ENCODE results near the gene SRF.

SRF gene

DNA sequence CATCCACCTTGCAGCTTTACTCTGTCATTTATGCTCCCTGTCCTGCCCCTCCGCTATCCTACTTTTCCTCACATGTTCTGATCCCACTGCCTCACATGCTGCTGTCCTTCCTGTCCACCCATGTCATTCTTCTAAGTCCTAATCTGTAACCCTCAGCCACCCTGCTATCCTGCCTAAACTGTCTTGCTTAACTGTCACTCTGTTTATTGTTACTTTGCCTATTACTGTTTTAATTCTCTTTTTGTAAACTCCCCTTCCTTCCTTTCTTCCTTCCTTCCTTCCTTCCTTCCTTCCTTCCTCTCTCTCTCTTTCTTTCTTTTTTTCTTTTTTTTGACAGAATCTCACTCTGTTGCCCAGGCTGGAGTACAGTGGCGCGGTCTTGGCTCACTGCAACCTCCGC is 12.4 kb downstream of the SRF start:
- DNase-seq (ENCODE audit: low read depth), result no peak

DNA sequence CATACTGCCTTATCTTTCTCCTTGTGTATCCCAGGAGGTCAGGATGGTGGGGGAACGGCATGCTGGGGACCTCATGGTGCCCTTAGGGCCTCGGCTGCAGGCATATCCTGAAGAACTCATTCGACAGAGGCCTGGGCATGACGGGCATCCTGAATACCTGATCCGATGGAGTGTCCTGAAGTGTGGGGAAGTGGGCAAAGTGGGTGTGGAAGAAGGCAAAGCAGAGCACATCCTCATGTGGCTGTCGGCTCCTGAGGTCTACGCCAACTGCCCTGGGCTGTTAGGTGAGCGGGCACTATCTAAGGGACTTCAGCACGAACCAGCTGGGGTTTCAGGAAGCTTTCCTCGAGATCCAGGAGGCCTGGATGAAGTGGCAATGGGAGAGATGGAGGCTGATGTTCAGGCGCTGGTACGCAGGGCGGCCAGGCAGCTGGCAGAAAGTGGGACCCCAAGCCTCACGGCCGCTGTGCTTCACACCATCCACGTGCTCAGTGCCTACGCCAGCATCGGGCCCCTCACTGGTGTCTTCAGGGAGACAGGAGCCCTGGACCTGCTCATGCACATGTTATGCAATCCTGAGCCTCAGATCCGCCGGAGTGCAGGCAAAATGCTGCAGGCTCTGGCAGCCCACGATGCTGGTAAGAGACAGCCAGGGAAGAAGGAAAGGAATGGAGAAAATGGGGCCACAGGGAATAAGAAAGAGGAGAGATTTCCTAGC is 13.4 kb downstream of the SRF start:
- no peak for DNase-seq (ENCODE audit: low read depth)

GRCh38 chr6:43185391-43185985 is 14.4 kb downstream of the SRF start:
- no peak for DNase-seq (ENCODE audit: low read depth)

- DNase-seq (ENCODE audit: low read depth), result no peak
Measured at GRCh38 chr6:43186019-43186418, 14.9 kb downstream of the SRF start.

GRCh38 chr6:43186706-43187105 is 15.6 kb downstream of the SRF start:
- no peak for DNase-seq (ENCODE audit: low read depth)

- no peak for DNase-seq (ENCODE audit: low read depth)
Measured at GRCh38 chr6:43187821-43188220, 16.8 kb downstream of the SRF start.

- no peak for DNase-seq (ENCODE audit: low read depth)
Measured at GRCh38 chr6:43188426-43188825, 17.4 kb downstream of the SRF start.

DNA sequence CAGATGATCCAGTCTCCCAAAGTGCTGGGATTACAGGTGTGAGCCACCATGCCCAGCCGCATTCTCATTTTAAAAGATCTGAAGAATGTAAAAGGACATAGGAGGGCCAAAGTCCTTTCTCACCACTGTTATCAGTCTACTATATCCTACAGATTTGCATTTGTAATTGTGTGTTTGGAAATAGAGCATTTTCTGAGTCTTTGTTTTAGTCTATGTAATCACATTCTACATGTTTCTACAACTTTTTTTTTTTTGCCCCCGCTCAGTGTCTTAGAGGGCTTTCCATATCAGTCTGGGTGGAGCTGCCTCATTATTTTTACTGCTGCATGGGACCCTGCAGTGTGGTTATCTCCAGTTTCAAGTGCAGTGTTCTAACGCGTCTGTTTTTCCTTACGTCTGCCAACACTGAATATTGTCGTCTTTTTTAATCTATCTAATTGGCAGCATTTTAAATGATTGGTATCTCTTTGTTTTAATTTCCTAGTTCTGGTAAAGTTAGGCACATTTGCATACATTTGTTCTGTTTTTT is 18.8 kb downstream of the SRF start:
- DNase-seq (ENCODE audit: low read depth), result no peak

DNA sequence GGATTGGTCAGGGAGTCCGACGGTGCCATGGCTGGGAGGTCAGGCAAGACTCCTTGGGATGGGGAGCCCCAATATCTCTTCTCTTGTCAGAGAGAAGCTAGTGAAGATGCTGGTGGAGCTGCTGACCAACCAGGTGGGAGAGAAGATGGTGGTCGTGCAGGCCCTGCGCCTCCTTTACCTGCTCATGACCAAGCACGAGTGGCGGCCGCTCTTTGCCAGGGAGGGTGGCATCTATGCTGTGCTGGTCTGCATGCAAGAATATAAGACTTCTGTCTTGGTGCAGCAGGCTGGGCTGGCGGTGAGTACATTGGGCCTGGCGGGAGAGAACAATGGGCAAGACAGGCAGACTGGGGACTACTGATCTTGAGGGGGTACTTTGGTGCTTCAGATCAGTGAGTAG is 21.8 kb downstream of the SRF start:
- no peak for DNase-seq (ENCODE audit: low read depth)

DNA sequence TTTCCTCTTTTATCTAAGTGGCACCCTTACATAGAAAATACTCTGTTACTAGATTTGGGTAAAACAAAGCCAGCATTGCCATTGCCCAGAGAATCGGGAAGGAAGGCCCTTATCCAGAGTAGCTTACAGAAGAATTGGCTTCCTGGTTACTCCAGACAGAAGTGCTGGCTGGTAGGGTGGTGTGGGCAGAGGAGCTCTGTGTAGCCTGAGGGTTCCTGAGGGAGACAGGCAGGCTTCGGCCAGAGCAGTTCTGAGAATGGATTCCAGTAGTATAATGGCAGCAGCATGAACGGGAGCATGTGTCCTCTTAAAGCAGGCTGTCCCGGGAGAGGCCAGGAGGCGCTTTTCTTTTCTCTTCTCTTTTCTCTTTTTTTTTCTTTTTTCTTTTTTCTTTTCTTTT is 22.9 kb downstream of the SRF start:
- no peak for DNase-seq (ENCODE audit: low read depth)

GRCh38 chr6:43196337-43196736 is 25.3 kb downstream of the SRF start:
- no peak for DNase-seq (ENCODE audit: low read depth)

DNA sequence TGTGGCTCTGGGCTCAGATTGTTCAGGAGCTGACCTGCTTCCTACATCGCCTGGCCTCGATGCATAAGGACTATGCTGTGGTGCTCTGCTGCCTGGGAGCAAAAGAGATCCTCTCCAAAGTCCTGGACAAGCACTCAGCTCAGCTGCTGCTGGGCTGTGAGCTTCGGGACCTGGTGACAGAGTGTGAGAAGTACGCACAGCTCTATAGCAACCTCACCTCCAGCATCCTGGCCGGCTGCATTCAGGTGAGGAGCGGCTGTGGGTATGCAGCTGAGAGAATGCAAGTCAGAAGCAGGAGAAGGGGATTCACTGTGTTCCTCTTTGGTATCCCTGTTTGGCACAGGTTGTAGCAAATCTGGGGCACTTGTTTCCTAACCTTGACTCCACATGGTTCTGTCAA is 28.8 kb downstream of the SRF start:
- no peak for DNase-seq (ENCODE audit: low read depth)

GRCh38 chr6:43200541-43200940 is 29.5 kb downstream of the SRF start:
- DNase-seq (ENCODE audit: low read depth), result no peak

DNA sequence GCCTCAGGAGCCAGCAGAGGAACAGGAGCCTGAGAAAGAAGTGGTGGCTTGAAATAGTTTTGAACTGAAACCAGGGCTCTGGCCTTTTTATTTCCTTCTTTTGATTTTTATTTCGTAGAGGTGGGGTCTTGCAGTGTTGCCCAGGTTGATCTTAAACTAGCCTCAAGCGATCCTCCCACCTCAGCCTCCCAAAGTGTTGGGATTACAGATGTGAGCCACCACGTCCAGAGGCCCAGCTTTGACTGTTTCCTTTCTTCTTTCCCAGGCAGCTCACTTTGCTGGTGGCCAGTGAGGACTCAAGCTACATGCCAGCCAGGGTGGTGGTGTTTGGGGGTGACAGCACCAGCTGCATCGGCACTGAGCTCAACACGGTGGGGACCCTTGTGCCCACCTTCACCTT is 31.4 kb downstream of the SRF start:
- no peak for DNase-seq (ENCODE audit: low read depth)

DNA sequence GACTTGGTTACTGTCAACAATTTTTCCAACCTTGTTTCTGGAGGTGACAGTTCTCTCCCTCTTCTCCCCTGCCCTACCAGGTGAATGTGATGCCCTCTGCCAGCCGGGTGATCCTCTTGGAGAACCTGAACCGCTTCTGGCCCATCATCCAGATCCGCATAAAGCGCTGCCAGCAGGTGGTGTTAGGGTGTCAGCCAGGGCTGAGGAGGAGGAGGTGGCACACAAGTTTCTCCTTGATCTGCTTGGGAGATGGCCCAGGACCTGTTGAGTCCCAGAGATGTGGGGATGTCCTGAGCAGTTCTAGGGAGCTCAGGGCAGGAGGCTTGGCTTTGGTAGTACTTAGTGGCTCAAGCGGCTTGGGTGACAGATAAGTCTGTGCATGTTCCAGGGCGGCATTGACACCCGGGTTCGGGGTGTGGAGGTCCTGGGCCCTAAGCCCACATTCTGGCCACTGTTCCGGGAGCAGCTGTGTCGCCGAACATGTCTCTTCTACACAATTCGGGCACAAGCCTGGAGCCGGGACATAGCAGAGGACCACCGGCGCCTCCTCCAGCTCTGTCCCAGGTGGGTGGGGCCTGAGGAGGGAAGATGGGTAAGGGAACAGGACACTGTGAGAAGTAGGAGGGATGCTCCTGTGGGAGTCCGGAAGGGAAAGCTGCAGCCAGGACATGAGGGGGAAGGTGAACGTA is 32.1 kb downstream of the SRF start:
- DNase-seq (ENCODE audit: low read depth), result no peak

GRCh38 chr6:43203718-43204095 is 32.6 kb downstream of the SRF start:
- DNase-seq (ENCODE audit: low read depth), result no peak

DNA sequence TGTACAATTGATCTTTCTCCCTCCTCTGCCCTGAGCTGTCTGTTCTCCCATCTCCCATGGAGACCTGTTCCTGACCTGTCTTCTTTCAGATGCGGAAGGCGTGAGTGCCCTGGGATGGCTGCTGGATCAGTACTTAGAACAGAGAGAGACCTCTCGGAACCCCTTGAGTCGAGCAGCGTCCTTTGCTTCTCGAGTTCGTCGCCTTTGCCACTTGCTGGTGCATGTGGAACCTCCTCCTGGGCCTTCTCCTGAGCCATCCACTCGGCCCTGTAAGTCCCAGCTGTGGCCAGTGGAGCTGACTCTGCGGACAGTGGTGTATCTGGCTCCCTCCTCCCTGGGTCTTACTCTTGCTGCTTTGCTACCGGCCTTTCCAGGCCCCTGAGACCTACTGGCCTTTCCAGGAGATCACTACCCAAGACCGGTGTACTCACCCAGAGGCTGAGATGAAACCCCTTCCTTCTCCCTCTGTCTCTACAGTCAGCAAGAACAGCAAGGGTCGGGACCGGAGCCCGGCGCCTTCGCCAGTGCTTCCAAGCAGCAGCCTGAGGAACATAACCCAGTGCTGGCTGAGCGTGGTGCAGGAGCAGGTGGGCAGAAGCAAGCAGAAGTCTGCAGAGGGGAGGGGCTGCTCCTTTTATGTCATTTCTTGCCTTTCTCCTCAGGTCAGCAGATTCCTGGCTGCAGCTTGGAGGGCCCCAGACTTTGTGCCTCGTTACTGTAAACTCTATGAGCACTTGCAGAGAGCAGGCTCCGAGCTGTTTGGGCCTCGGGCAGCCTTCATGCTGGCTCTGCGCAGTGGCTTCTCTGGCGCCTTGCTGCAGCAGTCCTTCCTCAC is 33.4 kb downstream of the SRF start:
- no peak for DNase-seq (ENCODE audit: low read depth)

- no peak for DNase-seq (ENCODE audit: low read depth)
Measured at GRCh38 chr6:43205849-43206248, 34.8 kb downstream of the SRF start.

GRCh38 chr6:43207286-43207685 is 36.2 kb downstream of the SRF start:
- DNase-seq (ENCODE audit: low read depth), result no peak

GRCh38 chr6:43211955-43212354 is 40.9 kb downstream of the SRF start:
- no peak for DNase-seq (ENCODE audit: low read depth)

DNA sequence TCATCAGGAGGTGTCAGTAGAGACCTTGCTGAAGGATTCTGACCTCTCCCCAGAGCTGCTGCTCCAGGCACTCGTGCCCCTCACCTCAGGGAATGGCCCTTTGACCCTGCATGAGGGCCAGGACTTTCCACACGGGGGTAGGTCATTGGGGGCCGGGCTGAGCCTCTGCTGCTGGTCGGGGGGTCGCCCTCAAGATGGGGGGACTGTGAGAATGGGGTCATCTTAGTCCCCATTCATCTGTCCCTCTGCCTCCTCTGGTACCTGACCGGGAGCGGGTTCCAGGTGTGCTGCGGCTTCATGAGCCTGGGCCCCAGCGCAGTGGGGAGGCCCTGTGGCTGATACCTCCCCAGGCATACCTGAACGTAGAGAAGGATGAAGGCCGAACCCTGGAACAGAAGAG is 42.4 kb downstream of the SRF start:
- DNase-seq (ENCODE audit: low read depth), result no peak

DNA sequence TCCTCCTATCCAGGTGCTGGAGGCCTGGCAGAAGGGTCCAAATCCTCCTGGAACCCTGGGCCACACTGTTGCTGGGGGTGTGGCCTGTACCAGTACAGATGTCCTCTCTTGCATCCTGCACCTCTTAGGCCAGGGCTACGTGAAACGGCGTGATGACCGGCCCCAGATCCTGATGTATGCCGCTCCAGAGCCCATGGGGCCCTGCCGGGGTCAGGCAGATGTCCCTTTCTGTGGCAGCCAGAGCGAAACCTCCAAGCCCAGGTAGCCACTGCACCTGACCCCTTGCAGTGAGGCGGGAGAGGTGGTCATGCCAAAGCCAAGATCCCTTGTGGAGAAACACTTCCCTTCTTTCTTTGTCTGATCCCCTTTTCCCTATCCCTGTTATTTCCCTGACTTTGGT is 44.0 kb downstream of the SRF start:
- no peak for DNase-seq (ENCODE audit: low read depth)

- no peak for DNase-seq (ENCODE audit: low read depth)
Measured at GRCh38 chr6:43216200-43216599, 45.1 kb downstream of the SRF start.

Measured in EH (cell line).